Stimulated activated CD4-positive, alpha-beta T cell treated with anti-CD3 and anti-CD28 coated beads, Interleukin-15, amount 100 ng/mL, for 1 hour (primary cell): Measurements from ENCODE around the gene SIX2.

Source experiments
- DNase-seq, 2 donors: peaks; one replicate each; pipeline ENCODE4 v3.0.0-alpha.2; 2020; ENCODE audit warnings: low read depth in 1 of 2, low spot score in 1 of 2

SIX2 gene

GRCh38 chr2:45020439-45020838 lies 11.2 kb upstream of the SIX2 start:
- no peak for DNase-seq

GRCh38 chr2:45018023-45018422 lies 8.8 kb upstream of the SIX2 start:
- DNase-seq: no peak

GRCh38 chr2:45014831-45015230 lies 5.6 kb upstream of the SIX2 start:
- no peak for DNase-seq

GRCh38 chr2:45014016-45014702 lies 4.9 kb upstream of the SIX2 start:
- DNase-seq: no peak

GRCh38 chr2:45013229-45014015 lies 4.2 kb upstream of the SIX2 start:
- DNase-seq: no peak

GRCh38 chr2:45012733-45013132 lies 3.5 kb upstream of the SIX2 start:
- DNase-seq: no peak

- no peak for DNase-seq
Measured at GRCh38 chr2:45011621-45012602, 2.7 kb upstream of the SIX2 start.

- no peak for DNase-seq
Measured at GRCh38 chr2:45011121-45011520, 1.9 kb upstream of the SIX2 start.

GRCh38 chr2:45010702-45011012 lies 1.4 kb upstream of the SIX2 start:
- DNase-seq: no peak

- DNase-seq: no peak
Measured at GRCh38 chr2:45009928-45010701, 863 bp upstream of the SIX2 start.

- DNase-seq: no peak
Measured at GRCh38 chr2:45008296-45009129, 739 bp downstream of the SIX2 start.

GRCh38 chr2:45007961-45008295 lies 1.3 kb downstream of the SIX2 start:
- no peak for DNase-seq

GRCh38 chr2:45006942-45007287 lies 2.3 kb downstream of the SIX2 start:
- DNase-seq: no peak

GRCh38 chr2:45006041-45006941 lies 3.0 kb downstream of the SIX2 start:
- DNase-seq: no peak

GRCh38 chr2:45005261-45006002 lies 3.8 kb downstream of the SIX2 start:
- no peak for DNase-seq

- no peak for DNase-seq
Measured at GRCh38 chr2:45004562-45005191, 4.6 kb downstream of the SIX2 start.

- no peak for DNase-seq
Measured at GRCh38 chr2:45003579-45004551, 5.4 kb downstream of the SIX2 start.
